Measurements from ENCODE around the gene ARHGEF39.

DNA sequence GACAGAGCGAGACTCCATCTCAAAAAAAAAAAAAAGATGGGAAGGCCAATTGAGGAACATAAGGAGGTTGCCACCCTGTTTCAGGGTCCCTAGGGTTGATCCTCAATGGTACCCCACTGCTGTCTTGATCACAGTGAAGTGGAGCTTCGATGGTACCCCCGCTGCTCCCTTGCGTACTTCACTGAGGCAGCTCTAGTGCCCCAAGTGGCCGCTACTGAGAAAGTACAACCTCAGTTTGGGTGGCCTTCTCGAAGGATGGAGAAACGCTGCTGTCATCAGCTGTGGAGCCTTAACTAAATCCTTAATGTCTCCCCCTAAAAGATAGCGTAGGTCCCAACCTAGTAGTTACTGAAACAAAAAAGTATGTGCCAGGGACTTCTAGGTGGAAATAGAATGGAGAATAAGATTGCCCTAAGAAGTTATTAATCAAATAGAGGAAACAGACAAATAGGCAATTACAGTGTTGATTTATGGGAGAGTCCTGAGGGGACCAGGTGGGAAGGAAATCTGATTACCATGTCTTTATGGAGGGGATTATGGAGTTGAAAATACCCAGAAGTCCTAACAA lies 53.7 kb downstream of the ARHGEF39 start:
- TF ChIP-seq POLR2A (IDR thresholded peaks at IDR 0.05), result no peak
- TF ChIP-seq, protein P1, sequence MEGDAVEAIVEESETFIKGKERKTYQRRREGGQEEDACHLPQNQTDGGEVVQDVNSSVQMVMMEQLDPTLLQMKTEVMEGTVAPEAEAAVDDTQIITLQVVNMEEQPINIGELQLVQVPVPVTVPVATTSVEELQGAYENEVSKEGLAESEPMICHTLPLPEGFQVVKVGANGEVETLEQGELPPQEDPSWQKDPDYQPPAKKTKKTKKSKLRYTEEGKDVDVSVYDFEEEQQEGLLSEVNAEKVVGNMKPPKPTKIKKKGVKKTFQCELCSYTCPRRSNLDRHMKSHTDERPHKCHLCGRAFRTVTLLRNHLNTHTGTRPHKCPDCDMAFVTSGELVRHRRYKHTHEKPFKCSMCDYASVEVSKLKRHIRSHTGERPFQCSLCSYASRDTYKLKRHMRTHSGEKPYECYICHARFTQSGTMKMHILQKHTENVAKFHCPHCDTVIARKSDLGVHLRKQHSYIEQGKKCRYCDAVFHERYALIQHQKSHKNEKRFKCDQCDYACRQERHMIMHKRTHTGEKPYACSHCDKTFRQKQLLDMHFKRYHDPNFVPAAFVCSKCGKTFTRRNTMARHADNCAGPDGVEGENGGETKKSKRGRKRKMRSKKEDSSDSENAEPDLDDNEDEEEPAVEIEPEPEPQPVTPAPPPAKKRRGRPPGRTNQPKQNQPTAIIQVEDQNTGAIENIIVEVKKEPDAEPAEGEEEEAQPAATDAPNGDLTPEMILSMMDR (IDR thresholded peaks at IDR 0.05), result peak; percentile 33 to 49 (median 36)
- TF ChIP-seq POLR2AphosphoS5 (IDR thresholded peaks at IDR 0.05), result no peak

Data from breast epithelium (tissue), 3 donors.